Esophagus squamous epithelium (tissue), 4 donors: ENCODE results near the gene ATP1A4.

ENCODE experiments used
- CTCF ChIP-seq, 6 experiments: fragments of 450-650 bp in 4 of 6; fragments of 200-600 bp in 2 of 6; sonication (generic) in 2 of 6; IDR thresholded peaks; one replicate each; pipeline ENCODE4 v1.5.1; 2016 to 2019; ENCODE audit warnings: antibody characterized with exemption in 6 of 6, mild to moderate bottlenecking in 4 of 6, moderate library complexity in 4 of 6
- POLR2A ChIP-seq, 4 donors: fragments of 450-650 bp; IDR thresholded peaks; one replicate each; pipeline ENCODE4 v1.6.1; 2017; ENCODE audit warnings: antibody characterized with exemption in 4 of 4, mild to moderate bottlenecking in 4 of 4, moderate library complexity in 3 of 4

- no peak for TF ChIP-seq CTCF (IDR thresholded peaks at IDR 0.05)
- no peak for TF ChIP-seq POLR2A (IDR thresholded peaks at IDR 0.05)
These were observed 55.2 kb downstream of the ATP1A4 start for GRCh38 chr1:160206421-160207117.
